Measurements from ENCODE around the gene MRPL28. TPM values are rescaled to one million over a fixed set of nuclear protein-coding genes. Genes with fewer than 3 reads are reported as not detected.
"Not testable (repeated sequence)": the region's sequence is repeated elsewhere in the genome, so short reads cannot be mapped to it uniquely, and the experiment has no call there.

Gene MRPL28
- total RNA-seq: 10 to 100 TPM; 89.3 to 94.8 TPM

DNA sequence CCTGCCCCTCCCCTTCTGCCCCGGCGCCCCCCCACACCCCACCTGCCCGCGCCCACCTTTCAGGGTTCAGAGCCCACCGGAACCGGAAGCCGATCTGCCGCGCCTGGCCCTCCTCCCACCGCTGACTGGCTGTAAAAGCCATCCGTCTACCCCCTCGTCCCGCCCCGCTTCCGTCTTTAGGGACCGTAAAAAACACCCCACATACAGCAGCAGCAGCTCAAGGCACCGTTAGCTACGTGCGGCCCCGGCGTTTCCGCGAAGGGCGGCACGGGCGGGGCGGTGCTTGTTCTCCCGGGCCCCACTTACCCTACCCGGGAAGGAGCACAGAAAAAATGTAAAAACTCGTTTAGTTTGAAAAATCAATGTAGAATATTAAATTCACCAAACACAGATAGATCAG lies at the start of gene MRPL28:
MRPL28 (minus strand) TSS at position 96 of the 400 bp plus-strand sequence. CDS start 320 bp downstream, outside the sequence.
- H3K4me3 Mint-ChIP-seq: peak within 1 kb of the TSS; percentile 90
- peaks cover 10% of the 10 kb centered on the region for H3K4me1 Mint-ChIP-seq
- peaks cover 3% of the 10 kb centered on the region for H3K36me3 Mint-ChIP-seq
- no peaks in the 10 kb centered on the region for H3K9me3 Mint-ChIP-seq
- peak; percentile 93 for DNase-seq
- no peaks in the 10 kb centered on the region for H3K27me3 Mint-ChIP-seq
- peak within 1 kb of the TSS; percentile 89 for H3K27ac Mint-ChIP-seq

DNA sequence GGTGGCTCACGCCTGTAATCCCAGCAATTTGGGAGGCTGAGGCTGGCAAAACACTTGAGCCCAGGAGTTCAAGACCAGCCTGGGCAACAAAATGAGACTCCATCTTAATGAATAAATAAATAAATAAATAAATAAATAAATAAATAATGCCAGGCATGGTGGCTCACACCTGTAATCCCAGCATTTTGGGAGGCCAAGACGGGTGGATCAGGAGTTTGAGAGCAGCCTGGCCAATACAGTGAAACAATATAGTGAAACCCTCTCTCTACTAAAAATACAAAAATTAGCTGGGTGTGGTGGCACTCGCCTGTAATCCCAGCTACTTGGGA lies 44.8 kb upstream of the MRPL28 start:
- not testable (repeated sequence) for H3K9me3 Mint-ChIP-seq, H3K27me3 Mint-ChIP-seq, H3K4me1 Mint-ChIP-seq, H3K4me3 Mint-ChIP-seq, H3K27ac Mint-ChIP-seq, H3K36me3 Mint-ChIP-seq, DNase-seq

DNA sequence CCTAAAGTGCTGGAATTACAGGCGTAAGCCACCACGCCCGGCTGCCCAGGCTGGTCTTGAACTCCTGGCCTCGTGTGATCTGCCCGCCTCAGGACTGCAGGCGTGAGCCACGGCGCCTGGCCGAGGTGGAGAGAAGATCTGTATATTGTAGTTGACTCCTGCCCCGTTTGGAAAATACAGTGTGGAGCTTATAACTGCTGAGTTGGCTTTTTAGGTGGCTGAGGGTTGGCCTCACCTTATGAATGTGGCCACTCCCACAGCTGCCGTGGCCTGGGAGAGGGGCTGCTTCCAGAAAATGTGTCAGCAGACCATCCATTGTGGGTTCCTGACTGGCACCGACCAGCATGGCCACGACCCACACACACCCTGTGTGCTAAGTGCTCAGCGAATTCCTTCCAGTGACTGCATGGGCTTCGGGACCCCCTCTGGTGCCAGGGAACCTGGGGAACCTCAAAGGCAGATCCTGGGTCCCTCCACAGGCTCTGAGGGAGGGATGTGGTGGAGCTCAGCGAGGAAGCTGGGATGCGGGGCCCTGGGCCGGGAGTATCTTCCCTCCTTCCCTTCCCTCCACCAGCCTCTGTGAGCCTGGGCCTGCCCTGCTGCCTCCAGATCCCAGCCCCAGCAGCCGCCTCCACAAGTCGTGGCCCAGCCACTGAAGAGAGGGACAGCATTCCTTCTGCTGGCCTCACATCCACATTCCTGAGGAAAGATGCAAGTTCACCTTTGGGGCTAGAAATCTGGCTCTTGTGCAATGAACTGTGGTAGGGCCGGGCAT lies 44.2 kb upstream of the MRPL28 start:
- Mint-ChIP-seq H3K9me3 (no peaks in the 10 kb centered on the region), H3K4me3 (no peak overlapping the region), H3K27ac (no peak overlapping the region), H3K4me1 (no peaks in the 10 kb centered on the region), H3K36me3 (no peaks in the 10 kb centered on the region), H3K27me3 (no peaks in the 10 kb centered on the region)
- DNase-seq: no peak

DNA sequence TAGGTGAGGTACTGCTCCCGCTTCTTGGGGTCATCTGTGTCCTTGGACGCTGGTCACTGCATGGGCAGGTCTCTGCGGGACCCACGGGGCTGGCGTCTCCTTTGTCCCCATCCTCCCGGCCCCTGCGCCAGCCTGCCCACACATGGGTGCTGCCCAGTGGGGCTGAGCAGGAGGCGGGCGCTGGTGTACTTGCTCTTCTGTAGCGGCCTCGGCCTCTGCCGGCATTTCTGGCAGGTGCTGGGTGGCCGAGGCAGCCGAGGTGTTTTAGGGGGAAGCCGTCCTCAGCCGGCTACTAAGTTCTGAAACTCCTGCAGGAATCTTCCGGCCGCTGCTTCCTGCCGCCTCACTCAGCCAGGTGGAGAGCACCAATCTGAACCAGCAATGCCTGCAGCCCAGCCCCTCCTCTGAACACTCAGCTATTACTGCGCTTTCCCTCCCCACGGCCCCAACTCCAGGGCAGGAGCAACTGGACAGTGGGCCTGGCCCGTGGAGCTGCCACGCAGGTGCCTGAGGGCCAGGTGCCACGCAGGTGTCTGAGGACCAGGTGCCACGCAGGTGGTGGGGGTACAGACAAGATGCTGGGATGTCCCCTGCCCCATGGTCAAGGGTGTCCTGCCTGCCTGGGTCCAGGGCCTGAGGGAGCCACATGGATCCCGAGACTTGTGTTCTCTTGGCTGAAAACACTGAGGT lies 41.4 kb upstream of the MRPL28 start:
- Mint-ChIP-seq H3K4me3 (no peak overlapping the region), H3K27ac (no peak overlapping the region), H3K9me3 (no peaks in the 10 kb centered on the region), H3K4me1 (no peaks in the 10 kb centered on the region), H3K36me3 (no peaks in the 10 kb centered on the region), H3K27me3 (no peaks in the 10 kb centered on the region)
- no peak for DNase-seq

DNA sequence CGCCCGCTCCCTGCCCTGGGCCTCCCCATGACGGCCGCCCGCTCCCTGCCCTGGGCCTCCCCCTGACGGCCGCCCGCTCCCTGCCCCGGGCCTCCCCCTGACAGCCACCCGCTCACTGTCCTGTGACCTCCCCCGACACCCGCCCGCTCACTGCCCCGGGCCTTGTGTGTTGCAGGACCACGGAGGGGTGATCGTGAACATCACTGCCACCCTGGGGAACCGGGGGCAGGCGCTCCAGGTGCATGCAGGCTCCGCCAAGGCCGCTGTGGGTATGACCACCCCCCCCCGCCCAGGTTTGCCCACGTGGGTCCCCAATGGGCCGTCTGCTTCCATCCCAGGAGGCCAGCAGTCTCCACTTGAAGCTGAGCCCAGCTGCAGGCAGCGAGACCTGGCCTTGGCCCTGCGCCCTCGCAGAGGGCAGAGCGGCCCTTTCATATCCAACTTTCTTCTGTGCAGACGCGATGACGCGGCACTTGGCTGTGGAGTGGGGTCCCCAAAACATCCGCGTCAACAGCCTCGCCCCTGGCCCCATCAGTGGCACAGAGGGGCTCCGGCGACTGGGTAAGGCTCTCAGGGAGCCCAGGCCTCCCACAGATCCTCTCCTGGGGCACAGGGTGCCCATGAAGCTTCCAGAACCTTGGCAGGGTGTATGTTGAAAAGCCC lies 40.3 kb upstream of the MRPL28 start:
- no peaks in the 10 kb centered on the region for H3K27me3 Mint-ChIP-seq
- no peaks in the 10 kb centered on the region for H3K4me1 Mint-ChIP-seq
- no peaks in the 10 kb centered on the region for H3K36me3 Mint-ChIP-seq
- H3K4me3 Mint-ChIP-seq: no peak overlapping the region
- H3K27ac Mint-ChIP-seq: no peak overlapping the region
- DNase-seq: no peak
- no peaks in the 10 kb centered on the region for H3K9me3 Mint-ChIP-seq

DNA sequence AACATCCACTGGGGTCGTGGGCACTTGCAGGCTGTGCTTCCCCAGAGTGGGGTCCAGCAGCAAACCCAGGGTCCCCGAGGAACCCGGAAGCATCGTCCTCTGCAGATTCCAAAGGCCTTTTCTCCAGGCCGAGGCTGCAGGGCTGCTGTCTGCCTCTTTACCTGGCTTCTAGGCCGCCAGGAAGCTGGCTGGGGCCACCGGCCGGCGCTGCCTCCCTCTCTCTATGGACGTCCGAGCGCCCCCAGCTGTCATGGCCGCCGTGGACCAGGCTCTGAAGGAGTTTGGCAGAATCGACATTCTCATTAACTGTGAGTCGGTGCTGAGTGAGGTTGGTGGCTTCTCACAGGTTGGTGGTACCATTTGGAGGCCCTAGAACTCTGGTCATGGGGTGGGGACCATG lies 36.9 kb upstream of the MRPL28 start:
- H3K4me1 Mint-ChIP-seq: no peaks in the 10 kb centered on the region
- no peak overlapping the region for H3K27ac Mint-ChIP-seq
- no peaks in the 10 kb centered on the region for H3K27me3 Mint-ChIP-seq
- H3K9me3 Mint-ChIP-seq: no peaks in the 10 kb centered on the region
- DNase-seq: no peak
- H3K4me3 Mint-ChIP-seq: no peak overlapping the region
- H3K36me3 Mint-ChIP-seq: no peaks in the 10 kb centered on the region

DNA sequence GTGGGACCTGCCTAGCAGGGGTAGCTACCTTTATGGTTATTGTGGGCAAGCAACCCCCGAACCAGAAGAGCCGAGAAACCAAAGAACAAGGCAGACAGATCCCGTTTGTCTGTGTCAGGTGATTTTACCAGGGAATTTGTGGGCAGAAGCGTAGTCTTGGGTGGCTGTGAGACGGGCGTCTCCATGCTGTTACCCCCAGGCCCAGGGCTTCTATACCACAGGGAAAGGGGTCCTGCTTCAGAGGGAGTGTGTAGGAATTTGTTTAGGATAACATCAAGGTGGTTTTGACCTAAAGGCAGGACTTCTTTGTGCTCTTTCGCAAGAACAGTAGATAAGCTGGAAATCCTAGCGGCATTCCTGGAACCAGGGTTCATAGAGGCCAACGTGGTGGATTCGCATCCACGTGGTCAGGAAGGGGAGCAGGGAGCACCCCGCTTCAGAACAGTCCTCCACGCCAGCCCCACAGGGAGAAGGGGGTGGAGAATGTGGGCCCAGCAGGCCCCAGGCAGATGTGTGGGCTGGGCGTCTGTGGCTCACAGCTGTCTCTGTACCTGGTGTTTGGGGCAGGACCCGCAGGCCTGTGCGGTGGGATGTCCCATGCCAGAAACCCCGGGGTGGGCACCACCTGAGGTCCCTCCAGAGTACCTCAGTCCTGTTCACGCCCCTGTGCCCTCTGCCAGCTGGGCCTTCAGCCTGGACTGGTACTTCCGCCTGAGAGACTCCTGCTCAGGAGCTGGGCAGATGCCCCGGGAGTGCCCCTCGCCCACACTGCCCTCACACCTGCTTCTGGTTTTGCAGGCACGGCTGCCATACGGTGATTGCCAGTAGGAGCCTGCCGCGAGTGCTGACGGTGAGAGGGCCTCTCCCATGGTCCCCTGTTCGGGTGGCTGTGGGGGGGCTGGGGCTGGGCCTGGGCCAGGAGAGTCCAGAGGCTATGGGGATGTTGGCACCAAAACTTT lies 35.5 kb upstream of the MRPL28 start:
- Mint-ChIP-seq H3K4me1 (no peaks in the 10 kb centered on the region), H3K27me3 (no peaks in the 10 kb centered on the region), H3K27ac (no peak overlapping the region), H3K4me3 (no peak overlapping the region), H3K9me3 (no peaks in the 10 kb centered on the region), H3K36me3 (no peaks in the 10 kb centered on the region)
- no peak for DNase-seq

DNA sequence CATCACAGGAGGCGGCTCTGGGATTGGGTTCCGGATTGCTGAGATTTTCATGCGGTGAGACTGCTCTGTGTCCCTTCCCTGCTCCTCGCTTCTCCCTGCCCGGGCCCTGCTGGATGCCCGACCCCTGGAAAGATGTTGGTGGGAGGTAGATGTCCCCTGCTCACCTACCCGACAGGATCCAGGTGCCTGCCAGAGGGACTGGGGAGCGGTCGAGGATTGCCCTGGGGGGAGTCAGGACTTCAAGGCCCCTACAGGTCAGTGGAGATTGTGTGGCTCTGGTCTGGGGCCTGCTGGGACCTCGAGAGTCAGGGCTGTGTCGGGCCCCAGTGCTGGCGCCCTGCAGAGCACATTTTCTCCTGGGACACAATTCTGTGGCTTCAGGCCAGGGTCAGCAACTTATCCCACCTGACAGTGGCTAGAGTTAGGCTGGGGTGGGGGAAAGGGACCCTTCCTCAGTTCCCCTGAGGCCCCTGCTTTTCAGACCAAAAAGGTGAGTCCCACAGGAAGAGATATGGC lies 34.7 kb upstream of the MRPL28 start:
- Mint-ChIP-seq H3K4me1 (peaks cover 6% of the 10 kb centered on the region), H3K9me3 (no peaks in the 10 kb centered on the region), H3K27me3 (no peaks in the 10 kb centered on the region), H3K36me3 (no peaks in the 10 kb centered on the region), H3K27ac (no peak overlapping the region), H3K4me3 (no peak overlapping the region)
- no peak for DNase-seq

DNA sequence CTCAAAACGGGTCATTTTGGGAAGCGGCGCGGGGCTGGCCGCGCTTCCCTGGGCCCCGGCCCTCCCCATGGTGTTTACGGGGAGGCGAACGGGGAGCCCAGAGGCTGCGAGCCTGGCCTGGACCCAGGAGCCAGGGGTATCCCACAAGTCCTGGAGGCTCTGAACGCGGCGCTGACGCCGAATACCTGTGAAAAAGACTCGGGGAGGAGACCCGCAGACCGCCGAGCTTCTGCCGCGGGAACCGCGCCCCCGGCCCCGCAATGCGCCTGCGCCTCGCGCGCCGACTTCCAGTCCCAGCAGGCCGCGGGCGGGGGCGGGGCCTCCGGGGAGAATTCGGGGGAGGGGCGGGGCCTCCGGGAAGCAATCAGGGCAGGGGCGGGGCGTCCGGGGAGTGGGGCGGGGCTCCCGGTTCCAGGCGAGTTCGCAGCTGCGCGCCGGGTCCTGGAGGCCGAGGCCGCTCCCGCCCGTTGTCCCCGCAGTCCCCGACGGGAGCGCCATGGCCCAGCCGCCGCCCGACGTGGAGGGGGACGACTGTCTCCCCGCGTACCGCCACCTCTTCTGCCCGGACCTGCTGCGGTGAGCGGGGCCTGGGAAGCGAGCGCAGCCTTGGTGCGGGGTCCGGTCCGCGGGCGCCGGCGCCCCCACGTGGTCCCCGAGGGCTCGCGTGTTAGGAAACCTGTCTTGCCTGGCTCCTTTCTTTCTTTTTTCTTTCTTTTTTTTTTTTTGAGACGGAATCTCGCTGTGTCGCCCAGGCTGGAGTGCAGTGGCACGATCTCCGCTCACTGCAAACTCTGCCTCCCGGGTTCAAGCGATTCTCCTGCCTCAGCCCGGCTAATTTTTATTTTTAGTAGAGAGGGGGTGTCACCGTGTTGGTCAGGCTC lies 31.4 kb upstream of the MRPL28 start, which contains the start of gene DECR2:
DECR2 (plus strand) TSS at position 418 of the 881 bp plus-strand sequence; CDS start at position 497, 79 bp downstream.
- Mint-ChIP-seq H3K27me3 (peaks cover under 1% of the 10 kb centered on the region), H3K4me1 (peaks cover 7% of the 10 kb centered on the region), H3K27ac (peak within 1 kb of the TSS; percentile 84), H3K9me3 (no peaks in the 10 kb centered on the region), H3K36me3 (no peaks in the 10 kb centered on the region), H3K4me3 (peak within 1 kb of the TSS; percentile 87)
- peak; percentile 96 for DNase-seq

DNA sequence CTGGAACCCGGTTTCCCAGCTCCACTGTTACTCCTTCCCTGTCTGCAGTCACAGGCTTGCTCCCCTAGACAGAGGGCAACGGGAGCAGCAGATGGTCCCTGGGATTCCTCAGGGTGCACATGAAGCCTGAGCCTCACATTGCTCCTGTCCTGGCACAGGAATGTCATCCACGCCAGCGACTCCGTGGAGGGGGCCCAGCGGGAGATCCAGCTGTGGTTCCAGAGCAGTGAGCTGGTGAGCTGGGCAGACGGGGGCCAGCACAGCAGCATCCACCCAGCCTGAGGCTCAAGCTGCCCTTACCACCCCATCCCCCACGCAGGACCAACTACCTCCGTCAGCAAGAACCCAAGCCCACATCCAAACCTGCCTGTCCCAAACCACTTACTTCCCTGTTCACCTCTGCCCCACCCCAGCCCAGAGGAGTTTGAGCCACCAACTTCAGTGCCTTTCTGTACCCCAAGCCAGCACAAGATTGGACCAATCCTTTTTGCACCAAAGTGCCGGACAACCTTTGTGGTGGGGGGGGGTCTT lies 29.8 kb upstream of the MRPL28 start:
- H3K4me3 Mint-ChIP-seq: peak overlapping the region; percentile 87
- H3K27ac Mint-ChIP-seq: peak overlapping the region; percentile 74
- H3K9me3 Mint-ChIP-seq: no peaks in the 10 kb centered on the region
- no peak for DNase-seq
- peaks cover 9% of the 10 kb centered on the region for H3K4me1 Mint-ChIP-seq
- H3K36me3 Mint-ChIP-seq: no peaks in the 10 kb centered on the region
- peaks cover 8% of the 10 kb centered on the region for H3K27me3 Mint-ChIP-seq

DNA sequence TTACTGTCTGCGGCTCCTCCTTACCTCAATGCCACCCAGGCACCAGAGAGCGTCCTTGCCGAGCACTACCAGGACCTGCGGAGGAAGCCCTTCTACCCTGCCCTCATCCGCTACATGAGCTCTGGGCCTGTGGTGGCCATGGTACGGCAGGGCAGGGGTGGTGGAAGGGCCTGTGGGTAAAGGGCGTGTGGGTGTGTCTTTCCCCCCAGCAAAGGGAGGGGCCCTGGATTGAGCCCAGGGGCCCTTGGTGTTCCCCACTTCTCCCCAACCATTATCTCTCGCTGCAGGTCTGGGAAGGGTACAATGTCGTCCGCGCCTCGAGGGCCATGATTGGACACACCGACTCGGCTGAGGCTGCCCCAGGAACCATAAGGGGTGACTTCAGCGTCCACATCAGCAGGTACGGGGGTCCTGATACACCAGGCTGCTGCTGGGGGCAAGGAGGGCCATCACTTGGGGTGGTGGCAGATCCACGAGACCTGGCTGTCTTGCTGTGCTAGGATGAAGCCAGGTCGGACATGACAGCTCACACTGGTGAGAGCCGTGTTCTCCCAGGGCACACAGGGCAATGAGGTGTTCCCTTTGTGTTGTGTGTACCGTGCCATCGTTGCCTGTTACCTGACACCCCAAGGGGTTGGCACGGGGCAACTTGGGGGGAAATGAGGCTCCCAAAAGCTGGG lies 29.1 kb upstream of the MRPL28 start:
- Mint-ChIP-seq H3K27ac (no peak overlapping the region), H3K4me3 (no peak overlapping the region), H3K36me3 (no peaks in the 10 kb centered on the region), H3K27me3 (peaks cover 8% of the 10 kb centered on the region), H3K9me3 (no peaks in the 10 kb centered on the region), H3K4me1 (peaks cover 9% of the 10 kb centered on the region)
- DNase-seq: no peak

DNA sequence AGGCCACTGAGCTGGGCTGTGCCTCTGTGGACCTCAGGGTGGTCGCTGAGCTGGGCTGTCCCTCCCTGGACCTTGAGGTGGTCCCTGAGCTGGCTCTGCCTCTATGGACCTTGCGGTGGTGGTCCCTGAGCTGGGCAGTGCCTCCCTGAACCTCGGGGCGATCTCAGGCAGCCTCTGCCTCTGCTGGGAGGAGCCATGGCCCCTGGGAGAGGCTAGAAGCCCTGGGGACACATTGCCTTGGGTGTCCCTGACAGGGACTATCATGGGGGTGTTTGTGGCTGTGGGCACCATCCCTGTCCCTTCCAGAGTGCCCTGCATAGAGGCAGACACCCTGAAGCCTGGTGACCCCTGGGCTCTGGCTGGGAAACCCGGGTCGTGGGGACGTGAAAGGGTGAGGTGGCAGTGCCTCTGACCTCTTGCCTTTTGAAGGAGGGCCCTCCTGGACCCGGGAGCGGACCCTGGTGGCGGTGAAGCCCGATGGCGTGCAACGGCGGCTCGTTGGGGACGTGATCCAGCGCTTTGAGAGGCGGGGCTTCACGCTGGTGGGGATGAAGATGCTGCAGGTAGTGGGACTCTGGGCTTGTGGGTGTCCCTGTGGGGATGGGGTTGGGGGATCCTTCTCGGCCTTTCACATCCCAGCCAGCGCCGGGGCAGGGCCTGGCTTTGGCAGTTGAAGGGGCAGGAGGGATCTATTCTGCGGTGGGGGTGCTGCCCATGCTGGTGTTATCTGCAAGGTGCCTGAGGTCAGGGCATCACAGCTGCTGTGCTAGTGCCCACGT lies 28.4 kb upstream of the MRPL28 start:
- Mint-ChIP-seq H3K9me3 (no peaks in the 10 kb centered on the region), H3K27me3 (peaks cover 8% of the 10 kb centered on the region), H3K36me3 (no peaks in the 10 kb centered on the region), H3K4me3 (peak overlapping the region; percentile 59), H3K4me1 (peaks cover 9% of the 10 kb centered on the region), H3K27ac (no peak overlapping the region)
- no peak for DNase-seq

Data from activated naive CD8-positive, alpha-beta T cell treated with anti-CD3 and anti-CD28 coated beads for 36 hours (primary cell).